H9 (cell line): Measurements from ENCODE around the gene TMEM200A. TPM values are rescaled to one million over a fixed set of nuclear protein-coding genes. Genes with fewer than 3 reads are reported as not detected.

ENCODE experiments used
- DNase-seq: peaks from one replicate; pipeline ENCODE4 v3.0.0-alpha.2; 2017
- H2AFZ ChIP-seq: one replicate; pipeline ENCODE4 v1.6.1; 2013; ENCODE audit warnings: mild to moderate bottlenecking, low read length, control low read depth, moderate library complexity
- H2AK5ac ChIP-seq: 2 replicates; pipeline ENCODE4 v1.6.1; 2013; ENCODE audit warnings: low read length, control low read depth, mixed read lengths; ENCODE audit not compliant: insufficient read length
- H2BK120ac ChIP-seq: one replicate; pipeline ENCODE4 v1.6.1; 2013; ENCODE audit warnings: low read depth, mild to moderate bottlenecking, low read length, control low read depth, inconsistent platforms; ENCODE audit not compliant: poor library complexity, severe bottlenecking
- H2BK12ac ChIP-seq: 2 replicates; pipeline ENCODE4 v1.6.1; 2013; ENCODE audit warnings: low read length, control low read depth, mixed read lengths, low read depth; ENCODE audit not compliant: insufficient read length
- H2BK15ac ChIP-seq: 2 replicates; pipeline ENCODE4 v1.6.1; 2013; ENCODE audit warnings: low read depth, low read length, control low read depth
- H2BK20ac ChIP-seq: one replicate; pipeline ENCODE4 v1.6.1; 2013; ENCODE audit warnings: low read depth, mild to moderate bottlenecking, low read length, control low read depth, inconsistent platforms; ENCODE audit not compliant: poor library complexity, severe bottlenecking
- H2BK5ac ChIP-seq: 2 replicates; pipeline ENCODE4 v1.6.1; 2013; ENCODE audit warnings: low read length, control low read depth, mixed read lengths; ENCODE audit not compliant: insufficient read length
- H3K14ac ChIP-seq: 2 replicates; pipeline ENCODE4 v1.6.1; 2013; ENCODE audit warnings: low read length, control low read depth; ENCODE audit not compliant: insufficient read depth
- H3K18ac ChIP-seq: 2 replicates; pipeline ENCODE4 v1.6.1; 2013; ENCODE audit warnings: low read depth, mild to moderate bottlenecking, mixed read lengths, low read length, control low read depth; ENCODE audit not compliant: insufficient read length
- H3K23ac ChIP-seq: 2 replicates; pipeline ENCODE4 v1.6.1; 2013; ENCODE audit warnings: low read length, control low read depth, mixed read lengths, low read depth; ENCODE audit not compliant: insufficient read length
- H3K23me2 ChIP-seq: 2 replicates; pipeline ENCODE4 v1.6.1; 2013; ENCODE audit warnings: low read depth, mild to moderate bottlenecking, mixed read lengths, low read length, control low read depth; ENCODE audit not compliant: insufficient read length, poor library complexity, severe bottlenecking
- H3K27ac ChIP-seq: 2 replicates; pipeline ENCODE4 v1.5.1; 2013; ENCODE audit warnings: low read length, control low read depth, mixed read lengths, low read depth; ENCODE audit not compliant: insufficient read length
- H3K27me3 ChIP-seq: 2 replicates; pipeline ENCODE4 v1.6.1; 2013; ENCODE audit warnings: low read length, control low read depth, inconsistent platforms; ENCODE audit not compliant: insufficient read depth
- H3K4ac ChIP-seq: 2 replicates; pipeline ENCODE4 v1.6.1; 2013; ENCODE audit warnings: low read depth, mild to moderate bottlenecking, control low read depth, inconsistent platforms, low read length, moderate library complexity
- H3K4me1 ChIP-seq: 2 replicates; pipeline ENCODE4 v1.6.1; 2013; ENCODE audit warnings: low read length, control low read depth, inconsistent platforms; ENCODE audit not compliant: insufficient read depth
- H3K4me2 ChIP-seq: 2 replicates; pipeline ENCODE4 v1.6.1; 2013; ENCODE audit warnings: low read length, control low read depth, mixed read lengths; ENCODE audit not compliant: insufficient read length, insufficient read depth
- H3K56ac ChIP-seq: 2 replicates; pipeline ENCODE4 v1.6.1; 2013; ENCODE audit warnings: low read depth, mild to moderate bottlenecking, mixed read lengths, low read length, control low read depth; ENCODE audit not compliant: insufficient read length
- H3K79me1 ChIP-seq: 2 replicates; pipeline ENCODE4 v1.6.1; 2013; ENCODE audit warnings: low read depth, mild to moderate bottlenecking, moderate library complexity, low read length, control low read depth, inconsistent platforms; ENCODE audit not compliant: insufficient read depth, poor library complexity, severe bottlenecking
- H3K79me2 ChIP-seq: 2 replicates; pipeline ENCODE4 v1.6.1; 2013; ENCODE audit warnings: low read length, control low read depth, inconsistent platforms; ENCODE audit not compliant: insufficient read depth
- H3K9ac ChIP-seq: 2 replicates; pipeline ENCODE4 v1.6.1; 2013; ENCODE audit warnings: low read length, control low read depth, mixed read lengths; ENCODE audit not compliant: insufficient read length; ENCODE audit errors: extremely low read depth
- H3K9me3 ChIP-seq: one replicate; pipeline ENCODE4 v1.6.1; 2013; ENCODE audit warnings: low read depth, low read length, inconsistent platforms; ENCODE audit not compliant: control insufficient read depth
- H3T11ph ChIP-seq: one replicate; pipeline ENCODE4 v1.6.1; 2013; ENCODE audit warnings: mild to moderate bottlenecking, low read length, control low read depth, inconsistent platforms
- H4K20me1 ChIP-seq: one replicate; pipeline ENCODE4 v1.6.1; 2013; ENCODE audit not compliant: control insufficient read depth, insufficient read length, insufficient read depth
- H4K5ac ChIP-seq: 2 replicates; pipeline ENCODE4 v1.6.1; 2013; ENCODE audit warnings: low read depth, mild to moderate bottlenecking, mixed read lengths, low read length, control low read depth; ENCODE audit not compliant: insufficient read length
- H4K8ac ChIP-seq: replicated peaks from 2 replicates; pipeline ENCODE4 v1.6.1; 2013; ENCODE audit warnings: low read length, control low read depth, mixed read lengths, low read depth; ENCODE audit not compliant: insufficient read length
- H4K91ac ChIP-seq: 2 replicates; pipeline ENCODE4 v1.6.1; 2013; ENCODE audit warnings: low read depth, mild to moderate bottlenecking, moderate library complexity, mixed read lengths, low read length, control low read depth; ENCODE audit not compliant: insufficient read length
- H3K27ac Mint-ChIP-seq, 3 experiments: 2 replicates in 2 of 3; 3 replicates in 1 of 3; pipeline ENCODE4 v1.8.0; 2020 to 2021; ENCODE audit warnings: mixed read lengths in 3 of 3, mild to moderate bottlenecking in 1 of 3, moderate library complexity in 1 of 3
- H3K27me3 Mint-ChIP-seq: 2 replicates; pipeline ENCODE4 v1.8.0; 2021; ENCODE audit warnings: low read depth, mild to moderate bottlenecking, moderate library complexity, mixed read lengths
- H3K36me3 Mint-ChIP-seq, 3 experiments: 2 replicates in 2 of 3; 3 replicates in 1 of 3; pipeline ENCODE4 v1.8.0; 2020 to 2021; ENCODE audit warnings: low read depth in 3 of 3, mixed read lengths in 3 of 3; ENCODE audit not compliant: insufficient read depth in 1 of 3
- H3K4me1 Mint-ChIP-seq, 2 experiments: 2 replicates each; pipeline ENCODE4 v1.8.0; 2020; ENCODE audit warnings: mixed read lengths in 2 of 2
- H3K4me3 Mint-ChIP-seq, 2 experiments: 2 replicates in 1 of 2; 3 replicates in 1 of 2; pipeline ENCODE4 v1.8.0; 2020 to 2021; ENCODE audit warnings: mild to moderate bottlenecking in 2 of 2, mixed read lengths in 2 of 2, moderate library complexity in 1 of 2
- H3K9me3 Mint-ChIP-seq, 2 experiments: 2 replicates in 1 of 2; 3 replicates in 1 of 2; pipeline ENCODE4 v1.8.0; 2020; ENCODE audit warnings: mild to moderate bottlenecking in 2 of 2, mixed read lengths in 2 of 2, moderate library complexity in 1 of 2
- CTCF ChIP-seq: fragments of 200-600 bp; sonication (generic); conservative IDR thresholded peaks from 3 replicates; pipeline ENCODE4 v1.8.0; 2021; ENCODE audit warnings: antibody characterized with exemption, mild to moderate bottlenecking
- WGBS: extraction: QIAGEN DNeasy Blood & Tissue Kit; methylation state at CpG from one replicate; pipeline ENCODE4 v1.1.7; 2013; ENCODE audit warnings: missing lambda C conversion rate, low lambda C conversion rate, mixed read lengths; ENCODE audit not compliant: insufficient read length; ENCODE audit errors: extremely low coverage; 5-methylcytosine and 5-hydroxymethylcytosine counted together
- total RNA-seq: library from RNA; stranded (reverse); gene quantifications from 2 replicates; pipeline ENCODE4 v1.2.1, GENCODE V29; 2021

The TMEM200A gene
- total RNA-seq, 1 experiment from 2014 or later: 6.1 TPM

DNA sequence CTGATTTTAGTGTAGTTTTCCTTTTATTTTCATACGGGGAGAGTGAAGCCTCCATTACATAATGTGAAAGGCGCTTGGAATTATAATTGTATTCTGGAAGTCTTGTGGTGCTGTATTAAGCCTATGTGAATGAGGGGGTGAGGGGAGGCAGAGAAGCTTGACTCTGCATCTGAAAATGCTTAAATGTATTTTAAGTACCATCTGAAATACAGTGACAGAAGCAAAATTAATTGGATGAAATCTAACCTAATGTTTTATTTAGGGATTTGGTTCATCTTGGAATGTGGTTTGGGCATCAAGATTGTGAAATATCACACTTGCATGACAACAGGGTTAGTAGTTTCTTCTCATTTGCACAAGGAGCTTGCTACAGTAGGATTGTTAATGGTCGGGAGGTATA is 41.2 kb downstream of the TMEM200A start:
- no peak overlapping the region for H3K14ac ChIP-seq
- no peak overlapping the region for H2BK5ac ChIP-seq
- no peak overlapping the region for H4K91ac ChIP-seq
- no peak overlapping the region for H3K27ac ChIP-seq
- H3K18ac ChIP-seq: no peak overlapping the region
- no peak overlapping the region for H2AFZ ChIP-seq
- H3K23ac ChIP-seq: no peak overlapping the region
- Mint-ChIP-seq H3K27me3 (no peaks in the 10 kb centered on the region), H3K9me3 (peaks cover 8% of the 10 kb centered on the region in 2 experiments), H3K4me3 (peak overlapping the region in 1 of 2 experiments; percentile 9; a peak in 2 of 5 replicates), H3K36me3 (peaks cover 2 to 8% (median 7%) of the 10 kb centered on the region in 3 experiments; a peak in 6 of 7 replicates), H3K4me1 (peaks cover 24 to 38% of the 10 kb centered on the region in 2 experiments), H3K27ac (peak overlapping the region; percentile 10 to 90 (median 49); a peak in 6 of 7 replicates)
- H2BK120ac ChIP-seq: no peak overlapping the region
- H2BK20ac ChIP-seq: no peak overlapping the region
- peaks cover 7% of the 10 kb centered on the region; the same call in 1 of the 2 replicates for H3K4me1 ChIP-seq
- H4K8ac ChIP-seq: no peak overlapping the region
- H4K5ac ChIP-seq: no peak overlapping the region
- no peaks in the 10 kb centered on the region for H4K20me1 ChIP-seq
- H3K9me3 ChIP-seq: no peaks in the 10 kb centered on the region
- H2BK15ac ChIP-seq: no peak overlapping the region
- no peak overlapping the region for H2AK5ac ChIP-seq
- no peak for DNase-seq
- no peak overlapping the region for H3K56ac ChIP-seq
- WGBS: no CpG with 5 or more reads among the region's 3 CpGs
- peaks cover 3% of the 10 kb centered on the region; the same call in 1 of the 2 replicates for H3K79me2 ChIP-seq
- no peak overlapping the region for H3K9ac ChIP-seq
- H3K79me1 ChIP-seq: no peaks in the 10 kb centered on the region
- no peak overlapping the region for H3K4me2 ChIP-seq
- no peak overlapping the region for H3T11ph ChIP-seq
- no peak overlapping the region for H3K4ac ChIP-seq
- TF ChIP-seq CTCF: no peak
- H3K27me3 ChIP-seq: no peaks in the 10 kb centered on the region
- no peak overlapping the region for H2BK12ac ChIP-seq
- no peaks in the 10 kb centered on the region for H3K23me2 ChIP-seq
